Measurements from ENCODE around the gene COL20A1.

The COL20A1 gene

GRCh38 chr20:63279931-63280330 is 13.1 kb upstream of the COL20A1 start (continued):
- TF ChIP-seq ZFP30 (CRISPR knock-in tag; IDR thresholded peaks at IDR 0.05) (no peak), ZNF8 (CRISPR knock-in tag; IDR thresholded peaks at IDR 0.05) (no peak), CSDC2 (CRISPR knock-in tag; IDR thresholded peaks at IDR 0.05) (no peak), OSR1 (CRISPR knock-in tag; IDR thresholded peaks at IDR 0.05) (no peak), CSRNP3 (CRISPR knock-in tag; IDR thresholded peaks at IDR 0.05) (no peak), TOX (CRISPR knock-in tag; IDR thresholded peaks at IDR 0.05; ENCODE audit: borderline replicate concordance) (no peak)

DNA sequence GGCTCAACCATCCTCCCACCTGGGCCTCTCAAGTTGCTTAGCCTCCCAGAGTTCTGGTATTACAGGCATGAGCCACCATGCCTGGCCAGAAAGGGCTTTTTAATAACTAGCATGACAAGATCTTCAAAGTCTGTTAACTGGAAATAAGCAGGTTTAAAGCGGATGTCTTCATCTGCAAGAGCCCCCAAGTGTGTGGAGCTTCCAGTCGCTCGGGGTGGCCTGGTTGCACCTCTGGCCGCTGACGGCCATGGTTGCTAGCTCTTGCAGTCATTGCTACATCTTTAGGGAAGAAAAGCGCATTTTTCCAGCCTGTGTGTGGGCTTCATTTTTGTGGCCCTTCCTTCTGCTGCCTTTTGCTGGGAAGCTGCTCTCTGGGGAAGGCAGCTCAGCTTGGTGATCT is 12.6 kb upstream of the COL20A1 start:
- no peak for ATAC-seq
- TF ChIP-seq CSRNP3 (CRISPR knock-in tag; IDR thresholded peaks at IDR 0.05), result no peak
- no peak for TF ChIP-seq BACH2 (CRISPR knock-in tag; IDR thresholded peaks at IDR 0.05; ENCODE audit: borderline replicate concordance)
- no peak for TF ChIP-seq TSHZ2 (CRISPR knock-in tag; IDR thresholded peaks at IDR 0.05)
- no peak for TF ChIP-seq TOX (CRISPR knock-in tag; IDR thresholded peaks at IDR 0.05; ENCODE audit: borderline replicate concordance)
- TF ChIP-seq SNAI2 (CRISPR knock-in tag; IDR thresholded peaks at IDR 0.05), result no peak
- TF ChIP-seq CSDC2 (CRISPR knock-in tag; IDR thresholded peaks at IDR 0.05), result no peak
- no peak for TF ChIP-seq ESRRG (CRISPR knock-in tag; IDR thresholded peaks at IDR 0.05)
- TF ChIP-seq ZNF70 (CRISPR knock-in tag; IDR thresholded peaks at IDR 0.05), result no peak
- TF ChIP-seq GLIS3 (CRISPR knock-in tag; IDR thresholded peaks at IDR 0.05), result no peak
- TF ChIP-seq ZC3H10 (CRISPR knock-in tag; IDR thresholded peaks at IDR 0.05), result no peak
- no peak for TF ChIP-seq ZNF565 (CRISPR knock-in tag; conservative IDR thresholded peaks at IDR 0.05; ENCODE audit: low read depth)

DNA sequence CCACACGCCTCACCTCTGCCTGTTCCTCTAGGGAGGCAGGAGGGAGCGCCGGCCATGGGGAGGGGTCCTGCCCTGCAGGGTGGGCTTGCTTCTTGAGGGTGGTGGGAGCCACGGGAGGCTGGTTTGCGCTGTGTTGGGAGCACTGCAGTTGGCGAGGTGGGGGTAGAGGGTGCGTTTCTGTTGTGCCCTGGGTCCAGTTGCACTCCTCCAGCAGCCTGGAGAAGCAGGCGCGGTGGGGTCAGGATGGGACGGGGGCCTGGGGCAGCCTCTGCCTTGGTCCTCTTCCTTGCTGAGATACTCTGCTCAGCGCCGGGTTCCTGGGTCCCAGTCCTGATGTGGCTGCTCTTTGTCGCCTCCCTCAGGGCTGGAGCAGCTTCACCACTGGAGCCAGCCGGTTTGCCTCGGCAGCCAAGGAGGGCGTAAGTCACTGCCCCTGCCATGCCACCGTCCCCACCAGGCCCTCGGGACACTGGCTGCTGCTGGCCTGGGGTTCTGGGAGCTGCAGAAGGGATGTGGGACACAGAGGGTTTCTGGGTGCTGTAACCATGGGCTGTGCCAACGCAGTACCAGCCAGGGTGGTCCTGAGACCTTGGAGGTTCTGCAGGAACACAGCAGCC is 11.9 kb upstream of the COL20A1 start:
- TF ChIP-seq ZFP30 (CRISPR knock-in tag; IDR thresholded peaks at IDR 0.05) (no peak), ZFP3 (CRISPR knock-in tag; IDR thresholded peaks at IDR 0.05) (no peak), ZNF565 (CRISPR knock-in tag; conservative IDR thresholded peaks at IDR 0.05; ENCODE audit: low read depth) (no peak), POU6F1 (CRISPR knock-in tag; IDR thresholded peaks at IDR 0.05; ENCODE audit: borderline replicate concordance, low read depth) (no peak), TSHZ2 (CRISPR knock-in tag; IDR thresholded peaks at IDR 0.05) (no peak), GLIS3 (CRISPR knock-in tag; IDR thresholded peaks at IDR 0.05) (no peak), CSDC2 (CRISPR knock-in tag; IDR thresholded peaks at IDR 0.05) (no peak), CSRNP3 (CRISPR knock-in tag; IDR thresholded peaks at IDR 0.05) (no peak), ARNTL (CRISPR knock-in tag; IDR thresholded peaks at IDR 0.05; ENCODE audit: borderline replicate concordance, low read depth) (no peak), ESRRG (CRISPR knock-in tag; IDR thresholded peaks at IDR 0.05) (no peak), ZNF70 (CRISPR knock-in tag; IDR thresholded peaks at IDR 0.05) (no peak), ZC3H10 (CRISPR knock-in tag; IDR thresholded peaks at IDR 0.05) (no peak), CREB5 (CRISPR knock-in tag; IDR thresholded peaks at IDR 0.05; ENCODE audit: low read depth) (no peak), ISL1 (CRISPR knock-in tag; IDR thresholded peaks at IDR 0.05) (no peak), ZNF8 (CRISPR knock-in tag; IDR thresholded peaks at IDR 0.05) (no peak)
- peak; percentile 54 for ATAC-seq
